GM23338 (cell line): ENCODE results near the gene RNF6.

Source experiments
- CREB1 ChIP-seq: fragments of 250-450 bp; sonication (Bioruptor Pico); IDR thresholded peaks from 2 replicates; pipeline ENCODE4 v1.5.0; 2020; ENCODE audit warnings: low read depth, mild to moderate bottlenecking, moderate library complexity
- EZH2 ChIP-seq: fragments of 200-600 bp; sonication (generic); IDR thresholded peaks from one replicate; pipeline ENCODE4 v1.8.0; 2017; ENCODE audit warnings: antibody characterized with exemption, mild to moderate bottlenecking, low read depth; ENCODE audit not compliant: unreplicated experiment
- JUNB ChIP-seq: IDR thresholded peaks from one replicate; pipeline ENCODE4 v1.6.1; 2016; ENCODE audit warnings: antibody characterized with exemption; ENCODE audit not compliant: unreplicated experiment
- POLR2AphosphoS5 ChIP-seq: IDR thresholded peaks from 2 replicates; pipeline ENCODE4 v1.6.1; 2016; ENCODE audit warnings: antibody characterized with exemption, low read depth
- TF ChIP-seq, protein P1 (sequence below), 2 experiments: fragments of 200-600 bp in 1 of 2; sonication (generic) in 1 of 2; conservative IDR thresholded peaks; 2 replicates each; pipeline versions ENCODE4 v1.5.1 to v1.6.1; 2016 to 2017; ENCODE audit warnings: antibody characterized with exemption in 2 of 2, low read depth in 2 of 2, mild to moderate bottlenecking in 2 of 2, moderate library complexity in 1 of 2
- TF ChIP-seq, protein P2 (sequence below): IDR thresholded peaks from one replicate; pipeline ENCODE4 v1.6.1; 2018; ENCODE audit warnings: antibody characterized with exemption; ENCODE audit not compliant: unreplicated experiment

DNA sequence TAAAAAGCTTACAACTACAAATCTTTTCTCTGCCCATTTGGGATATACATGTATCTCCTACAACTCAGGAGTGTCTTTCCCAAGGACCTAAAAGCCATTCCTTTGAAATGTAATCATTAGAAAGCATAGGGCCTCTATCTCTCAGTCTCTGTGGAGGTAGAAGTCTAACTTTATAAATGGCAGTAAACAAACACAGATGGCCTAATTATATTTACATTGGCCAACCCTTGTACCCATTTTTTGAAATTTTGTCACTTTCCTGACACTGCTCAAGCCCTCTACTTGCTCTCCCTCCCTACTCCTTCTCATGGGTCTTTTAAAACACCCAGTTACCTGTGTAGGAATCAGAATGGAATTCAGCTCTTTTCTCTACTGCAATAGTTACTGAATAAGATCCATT, 24.8 kb downstream of the RNF6 start:
- TF ChIP-seq, protein P1, sequence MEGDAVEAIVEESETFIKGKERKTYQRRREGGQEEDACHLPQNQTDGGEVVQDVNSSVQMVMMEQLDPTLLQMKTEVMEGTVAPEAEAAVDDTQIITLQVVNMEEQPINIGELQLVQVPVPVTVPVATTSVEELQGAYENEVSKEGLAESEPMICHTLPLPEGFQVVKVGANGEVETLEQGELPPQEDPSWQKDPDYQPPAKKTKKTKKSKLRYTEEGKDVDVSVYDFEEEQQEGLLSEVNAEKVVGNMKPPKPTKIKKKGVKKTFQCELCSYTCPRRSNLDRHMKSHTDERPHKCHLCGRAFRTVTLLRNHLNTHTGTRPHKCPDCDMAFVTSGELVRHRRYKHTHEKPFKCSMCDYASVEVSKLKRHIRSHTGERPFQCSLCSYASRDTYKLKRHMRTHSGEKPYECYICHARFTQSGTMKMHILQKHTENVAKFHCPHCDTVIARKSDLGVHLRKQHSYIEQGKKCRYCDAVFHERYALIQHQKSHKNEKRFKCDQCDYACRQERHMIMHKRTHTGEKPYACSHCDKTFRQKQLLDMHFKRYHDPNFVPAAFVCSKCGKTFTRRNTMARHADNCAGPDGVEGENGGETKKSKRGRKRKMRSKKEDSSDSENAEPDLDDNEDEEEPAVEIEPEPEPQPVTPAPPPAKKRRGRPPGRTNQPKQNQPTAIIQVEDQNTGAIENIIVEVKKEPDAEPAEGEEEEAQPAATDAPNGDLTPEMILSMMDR (conservative IDR thresholded peaks at IDR 0.05; ENCODE audit: low read depth in 2 of 2) = no peak
- TF ChIP-seq POLR2AphosphoS5 = no peak
- TF ChIP-seq, protein P2, sequence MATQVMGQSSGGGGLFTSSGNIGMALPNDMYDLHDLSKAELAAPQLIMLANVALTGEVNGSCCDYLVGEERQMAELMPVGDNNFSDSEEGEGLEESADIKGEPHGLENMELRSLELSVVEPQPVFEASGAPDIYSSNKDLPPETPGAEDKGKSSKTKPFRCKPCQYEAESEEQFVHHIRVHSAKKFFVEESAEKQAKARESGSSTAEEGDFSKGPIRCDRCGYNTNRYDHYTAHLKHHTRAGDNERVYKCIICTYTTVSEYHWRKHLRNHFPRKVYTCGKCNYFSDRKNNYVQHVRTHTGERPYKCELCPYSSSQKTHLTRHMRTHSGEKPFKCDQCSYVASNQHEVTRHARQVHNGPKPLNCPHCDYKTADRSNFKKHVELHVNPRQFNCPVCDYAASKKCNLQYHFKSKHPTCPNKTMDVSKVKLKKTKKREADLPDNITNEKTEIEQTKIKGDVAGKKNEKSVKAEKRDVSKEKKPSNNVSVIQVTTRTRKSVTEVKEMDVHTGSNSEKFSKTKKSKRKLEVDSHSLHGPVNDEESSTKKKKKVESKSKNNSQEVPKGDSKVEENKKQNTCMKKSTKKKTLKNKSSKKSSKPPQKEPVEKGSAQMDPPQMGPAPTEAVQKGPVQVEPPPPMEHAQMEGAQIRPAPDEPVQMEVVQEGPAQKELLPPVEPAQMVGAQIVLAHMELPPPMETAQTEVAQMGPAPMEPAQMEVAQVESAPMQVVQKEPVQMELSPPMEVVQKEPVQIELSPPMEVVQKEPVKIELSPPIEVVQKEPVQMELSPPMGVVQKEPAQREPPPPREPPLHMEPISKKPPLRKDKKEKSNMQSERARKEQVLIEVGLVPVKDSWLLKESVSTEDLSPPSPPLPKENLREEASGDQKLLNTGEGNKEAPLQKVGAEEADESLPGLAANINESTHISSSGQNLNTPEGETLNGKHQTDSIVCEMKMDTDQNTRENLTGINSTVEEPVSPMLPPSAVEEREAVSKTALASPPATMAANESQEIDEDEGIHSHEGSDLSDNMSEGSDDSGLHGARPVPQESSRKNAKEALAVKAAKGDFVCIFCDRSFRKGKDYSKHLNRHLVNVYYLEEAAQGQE = no peak
- no peak for TF ChIP-seq CREB1 (CRISPR knock-in tag)
- no peak for TF ChIP-seq EZH2
- TF ChIP-seq JUNB = no peak
